A549 (cell line): ENCODE results near the gene CMIP. TPM values are rescaled to one million over a fixed set of nuclear protein-coding genes. Genes with fewer than 3 reads are reported as not detected.

ENCODE experiments used
- ATAC-seq, 2 experiments: fragments of 200-7000 bp in 1 of 2; fragments of >200 bp in 1 of 2; cut with Nextera tagmentation in 1 of 2; cut with Tn5 transposase in 1 of 2; 3 replicates each; pipeline versions ENCODE4 v1.8.0 to v1.9.1; 2018 to 2020; ENCODE audit warnings: mild to moderate bottlenecking in 1 of 2, moderate library complexity in 1 of 2
- CTCF ChIA-PET: fragments of 300-600 bp; sonication (Branson Sonifier 250); formaldehyde crosslinking; extraction: SDS; loops from one replicate; lab custom pipeline; 2021; ENCODE audit warnings: antibody characterized with exemption, inconsistent platforms; lab: Yijun Ruan, JAX
- POLR2A ChIA-PET: fragments of 350-600 bp; formaldehyde crosslinking; extraction: SDS; loops from one replicate; lab custom pipeline; 2021; ENCODE audit warnings: antibody characterized with exemption, inconsistent platforms; lab: Yijun Ruan, JAX
- DNase-seq, 2 experiments: peaks; one replicate each; pipeline versions ENCODE4 v3.0.0 to v3.0.0-alpha.2; 2011 to 2016; ENCODE audit warnings: low read depth in 1 of 2, low spot score in 1 of 2
- FAIRE-seq: peaks from 2 replicates; lab custom pipeline; 2011; peaks lifted over from hg19 to GRCh38; lab: Jason Lieb, UNC
- H3K27ac ChIP-seq, 2 experiments: fragments of >200 bp; sonication (Bioruptor Twin); formaldehyde crosslinking; 3 replicates each; pipeline ENCODE4 v1.5.1; 2016 to 2017
- H3K4me1 ChIP-seq: fragments of >200 bp; sonication (Bioruptor Twin); formaldehyde crosslinking; 3 replicates; pipeline ENCODE4 v1.6.1; 2016
- H3K4me2 ChIP-seq: fragments of >200 bp; sonication (Bioruptor Twin); formaldehyde crosslinking; 3 replicates; pipeline ENCODE4 v1.6.1; 2016
- H3K4me3 ChIP-seq: fragments of >200 bp; sonication (Bioruptor Twin); formaldehyde crosslinking; 3 replicates; pipeline ENCODE4 v1.5.1; 2016
- H3K9me3 ChIP-seq: fragments of >200 bp; sonication (Bioruptor Twin); formaldehyde crosslinking; 3 replicates; pipeline ENCODE4 v1.6.1; 2016
- CBX2 ChIP-seq: fragments of 200-600 bp; sonication (generic); IDR thresholded peaks from 2 replicates; pipeline ENCODE4 v1.6.1; 2016; ENCODE audit warnings: low read depth, mild to moderate bottlenecking, borderline replicate concordance
- CEBPB ChIP-seq, 2 experiments: fragments of >200 bp in 1 of 2; sonication (Bioruptor Twin) in 1 of 2; formaldehyde crosslinking in 1 of 2; IDR thresholded peaks; 2 replicates each; pipeline ENCODE4 v1.6.1; 2012 to 2016
- CHD2 ChIP-seq: fragments of 150-350 bp; IDR thresholded peaks from 2 replicates; pipeline ENCODE4 v1.6.1; 2014; ENCODE audit warnings: low read length; ENCODE audit not compliant: partially characterized antibody
- EHF ChIP-seq: fragments of 250-450 bp; sonication (Bioruptor Pico); IDR thresholded peaks from 2 replicates; pipeline ENCODE4 v1.5.0; 2020; ENCODE audit warnings: mild to moderate bottlenecking
- ESRRA ChIP-seq: fragments of 150-350 bp; IDR thresholded peaks from 2 replicates; pipeline ENCODE4 v1.6.1; 2014; ENCODE audit warnings: mild to moderate bottlenecking, low read length, borderline replicate concordance
- FOSB ChIP-seq: fragments of 250-450 bp; sonication (Bioruptor Pico); IDR thresholded peaks from 2 replicates; pipeline ENCODE4 v1.5.0; 2020; ENCODE audit warnings: mild to moderate bottlenecking, moderate library complexity
- GATA3 ChIP-seq: IDR thresholded peaks from 2 replicates; pipeline ENCODE4 v1.6.1; 2012; ENCODE audit warnings: borderline replicate concordance
- HDAC2 ChIP-seq: fragments of 200-600 bp; sonication (generic); IDR thresholded peaks from 2 replicates; pipeline ENCODE4 v1.6.1; 2016
- HES2 ChIP-seq: fragments of >200 bp; sonication (Bioruptor Twin); formaldehyde crosslinking; IDR thresholded peaks from 2 replicates; pipeline ENCODE4 v1.6.1; 2016
- HMGXB4 ChIP-seq: fragments of 250-450 bp; sonication (Bioruptor Pico); IDR thresholded peaks from 2 replicates; pipeline ENCODE4 v1.5.0; 2021; ENCODE audit warnings: mild to moderate bottlenecking, moderate library complexity, borderline replicate concordance
- HOXB13 ChIP-seq: fragments of 250-450 bp; sonication (Bioruptor Pico); IDR thresholded peaks from 2 replicates; pipeline ENCODE4 v1.5.0; 2020; ENCODE audit warnings: low read depth, mild to moderate bottlenecking, moderate library complexity
- JUN ChIP-seq, 2 experiments: fragments of >200 bp; sonication (Bioruptor Twin); formaldehyde crosslinking; IDR thresholded peaks; 2 replicates in 1 of 2; 3 replicates in 1 of 2; pipeline ENCODE4 v1.6.1; 2016 to 2017
- KDM1A ChIP-seq: fragments of 200-600 bp; sonication (generic); IDR thresholded peaks from 2 replicates; pipeline ENCODE4 v1.6.1; 2016; ENCODE audit warnings: low read depth, mild to moderate bottlenecking
- KDM5A ChIP-seq: fragments of 200-600 bp; sonication (generic); IDR thresholded peaks from 2 replicates; pipeline ENCODE4 v1.6.1; 2016; ENCODE audit warnings: antibody characterized with exemption, mild to moderate bottlenecking
- NR3C1 ChIP-seq: fragments of >200 bp; sonication (Bioruptor Twin); formaldehyde crosslinking; IDR thresholded peaks from 3 replicates; pipeline ENCODE4 v1.6.1; 2017
- RARB ChIP-seq: fragments of 250-450 bp; sonication (Bioruptor Pico); IDR thresholded peaks from 2 replicates; pipeline ENCODE4 v1.8.0; 2021; ENCODE audit warnings: mild to moderate bottlenecking, moderate library complexity
- RCOR1 ChIP-seq: fragments of 150-350 bp; IDR thresholded peaks from 2 replicates; pipeline ENCODE4 v1.6.1; 2014; ENCODE audit warnings: antibody characterized with exemption, low read length, low read depth
- SMC3 ChIP-seq: fragments of >200 bp; sonication (Bioruptor Twin); formaldehyde crosslinking; IDR thresholded peaks from 3 replicates; pipeline ENCODE4 v1.6.1; 2018; ENCODE audit warnings: inconsistent platforms
- USF2 ChIP-seq: fragments of 450-650 bp; IDR thresholded peaks from 2 replicates; pipeline ENCODE4 v1.6.1; 2014; ENCODE audit warnings: antibody characterized with exemption
- ZC3H11A ChIP-seq: fragments of 450-650 bp; IDR thresholded peaks from 2 replicates; pipeline ENCODE4 v1.6.1; 2014; ENCODE audit warnings: antibody characterized with exemption, mild to moderate bottlenecking
- ZFP36 ChIP-seq: fragments of 450-650 bp; IDR thresholded peaks from 2 replicates; pipeline ENCODE4 v1.6.1; 2014; ENCODE audit warnings: borderline replicate concordance; ENCODE audit not compliant: partially characterized antibody
- WGBS: methylation state at CpG from one replicate; pipeline ENCODE4 v1.1.6; 2017; ENCODE audit errors: missing lambda C conversion rate; 5-methylcytosine and 5-hydroxymethylcytosine counted together
- polyA plus RNA-seq, 4 experiments: library from polyadenylated mRNA; depleted of rRNA in 3 of 4; stranded (reverse); fragments of >200 nt; fragmentation: RNase III in 1 of 4; extraction: RNeasy Plus Mini Kit Qiagen cat#74134 plus additional on column Dnase treatment in 1 of 4; gene quantifications; 2 replicates in 3 of 4; 3 replicates in 1 of 4; pipeline ENCODE4 v1.2.3, GENCODE V29; 2011 to 2017

Gene CMIP
- polyA plus RNA-seq, 2 of the 4 experiments (the other 2 are of a cell fraction): 21.6 to 125 TPM

- DNase-seq: no peak
- POLR2A ChIA-PET: no interaction called here
- no peak overlapping the region for H3K4me3 ChIP-seq
- TF ChIP-seq JUN (IDR thresholded peaks at IDR 0.05): no peak
- no peak for TF ChIP-seq HES2
- TF ChIP-seq USF2: no peak
- no peak for TF ChIP-seq CBX2
- TF ChIP-seq ESRRA: no peak
- TF ChIP-seq EHF (CRISPR knock-in tag): no peak
- TF ChIP-seq RARB (CRISPR knock-in tag): no peak
- TF ChIP-seq HMGXB4 (CRISPR knock-in tag): no peak
- TF ChIP-seq KDM1A: no peak
- no peak for TF ChIP-seq CEBPB (IDR thresholded peaks at IDR 0.05)
- TF ChIP-seq ZC3H11A: no peak
- TF ChIP-seq KDM5A: no peak
- no peak for TF ChIP-seq GATA3
- no peak for TF ChIP-seq NR3C1
- TF ChIP-seq ZFP36: no peak
- no peak for TF ChIP-seq RCOR1
- no peak for TF ChIP-seq FOSB
- TF ChIP-seq HOXB13 (CRISPR knock-in tag): no peak
- TF ChIP-seq, all 56 proteins: peak for 0
- Histone ChIP-seq H3K4me1 (peaks cover 84% of the 10 kb centered on the region), H3K27ac (peak overlapping the region in 1 of 2 experiments; percentile 72; a peak in 3 of 6 replicates), H3K9me3 (no peaks in the 10 kb centered on the region), H3K4me2 (peak overlapping the region; percentile 40)
- CTCF ChIA-PET: interaction anchor here (1.1 to 1.4 kb wide), 3 partner anchors 9 to 69 kb away, joined by 3 to 4 read pairs (median 4); no protein-coding TSS in a partner anchor
- FAIRE-seq (no peak), ATAC-seq (peak in 1 of 2 experiments; percentile 24; a peak in 3 of 6 replicates)
- 85% methylated on average over 14 of the region's 14 CpGs for WGBS
Observed at GRCh38 chr16:81473066-81473488, 28.5 kb downstream of the CMIP start.

DNA sequence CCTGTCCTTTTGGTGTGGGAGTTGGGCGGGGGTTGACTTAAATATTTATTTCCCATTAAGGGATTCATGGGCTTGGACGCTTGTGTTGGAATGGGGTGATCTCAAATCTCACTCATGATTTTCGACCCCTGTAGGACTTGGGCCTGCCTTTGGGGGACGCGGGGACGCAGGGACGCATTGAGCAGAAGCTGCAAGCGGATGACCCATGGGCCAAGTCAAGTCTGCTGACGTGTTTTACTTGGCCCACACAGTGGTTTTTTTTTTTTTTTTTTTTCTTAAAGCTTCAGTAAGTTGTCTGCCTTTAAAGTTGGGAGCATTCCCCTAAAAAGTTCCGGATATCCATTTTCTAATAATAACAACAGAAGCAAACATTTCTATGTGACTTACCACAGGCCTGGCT, 28.9 kb downstream of the CMIP start:
- ATAC-seq (no peak), DNase-seq (no peak), FAIRE-seq (no peak)
- no peak for TF ChIP-seq RCOR1
- no peak for TF ChIP-seq HDAC2
- no peak for TF ChIP-seq SMC3
- no peak for TF ChIP-seq GATA3
- no peak for TF ChIP-seq ZFP36
- TF ChIP-seq CHD2: no peak
- TF ChIP-seq HES2: no peak
- 76% methylated on average over 10 of the region's 10 CpGs for WGBS
- POLR2A ChIA-PET: no interaction called here
- peak overlapping the region; percentile 40 for H3K4me2 ChIP-seq
- H3K9me3 ChIP-seq: no peaks in the 10 kb centered on the region
- H3K4me1 ChIP-seq: peaks cover 84% of the 10 kb centered on the region
- CTCF ChIA-PET: interaction anchor here (1.1 kb wide), 1 partner anchor 70 kb away, joined by 4 read pairs; no protein-coding TSS in a partner anchor
- H3K27ac ChIP-seq: peak overlapping the region; percentile 11 to 72; a peak in 3 of 6 replicates
- no peak overlapping the region for H3K4me3 ChIP-seq
